ENCODE measurements around the gene OR52H1. TPM values are rescaled to one million over a fixed set of nuclear protein-coding genes. Genes with fewer than 3 reads are reported as not detected.

The OR52H1 gene
- total RNA-seq, 1 donor from 2014 or later: not detected

DNA sequence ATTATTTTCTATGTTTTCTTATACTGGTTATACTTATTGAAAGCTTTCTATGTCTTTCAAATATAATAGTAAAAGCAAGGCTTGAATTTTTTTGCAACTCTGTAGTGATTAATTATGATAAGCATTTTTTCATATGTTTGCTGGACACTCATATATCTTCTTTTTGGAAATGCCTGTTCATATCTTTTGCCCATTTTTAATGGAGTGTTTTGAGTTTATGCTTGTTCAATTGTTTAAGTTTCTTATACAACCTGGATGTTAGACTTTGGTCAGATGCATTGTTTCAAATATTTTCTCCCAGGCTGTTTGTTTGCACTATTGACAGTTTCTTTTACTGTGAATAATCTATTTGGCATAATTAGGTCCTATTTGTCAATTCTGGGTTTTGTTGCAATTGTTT lies 11.9 kb downstream of the OR52H1 start:
- H4K20me1 ChIP-seq (ENCODE audit: insufficient read depth, low read length): no peaks in the 10 kb centered on the region
- Mint-ChIP-seq H3K27me3 (ENCODE audit: low read depth, unreplicated experiment) (no peaks in the 10 kb centered on the region), H3K27ac (ENCODE audit: unreplicated experiment) (no peak overlapping the region), H3K4me3 (ENCODE audit: unreplicated experiment) (no peak overlapping the region), H3K9me3 (ENCODE audit: unreplicated experiment) (no peaks in the 10 kb centered on the region), H3K4me1 (ENCODE audit: low read depth, unreplicated experiment) (no peaks in the 10 kb centered on the region), H3K36me3 (ENCODE audit: low read depth, unreplicated experiment) (peaks cover 2% of the 10 kb centered on the region)
- H3K36me3 ChIP-seq (ENCODE audit: insufficient read depth, low read length): no peaks in the 10 kb centered on the region
- H3K27ac ChIP-seq (ENCODE audit: low read depth, low read length): no peak overlapping the region
- H3K9me3 ChIP-seq (ENCODE audit: insufficient read depth, low read depth, low read length): no peaks in the 10 kb centered on the region
- no peak for DNase-seq (ENCODE audit: low read depth)
- no peaks in the 10 kb centered on the region for H3K79me2 ChIP-seq (ENCODE audit: insufficient read depth, low read length)
- H3K4me3 ChIP-seq (ENCODE audit: insufficient read depth, low read depth, low read length): no peak overlapping the region
- H3K4me1 ChIP-seq (ENCODE audit: insufficient read depth, low read length): no peaks in the 10 kb centered on the region
- no peak for TF ChIP-seq EZH2 (IDR thresholded peaks at IDR 0.05; ENCODE audit: insufficient read depth, low read length)
- TF ChIP-seq, protein P1, sequence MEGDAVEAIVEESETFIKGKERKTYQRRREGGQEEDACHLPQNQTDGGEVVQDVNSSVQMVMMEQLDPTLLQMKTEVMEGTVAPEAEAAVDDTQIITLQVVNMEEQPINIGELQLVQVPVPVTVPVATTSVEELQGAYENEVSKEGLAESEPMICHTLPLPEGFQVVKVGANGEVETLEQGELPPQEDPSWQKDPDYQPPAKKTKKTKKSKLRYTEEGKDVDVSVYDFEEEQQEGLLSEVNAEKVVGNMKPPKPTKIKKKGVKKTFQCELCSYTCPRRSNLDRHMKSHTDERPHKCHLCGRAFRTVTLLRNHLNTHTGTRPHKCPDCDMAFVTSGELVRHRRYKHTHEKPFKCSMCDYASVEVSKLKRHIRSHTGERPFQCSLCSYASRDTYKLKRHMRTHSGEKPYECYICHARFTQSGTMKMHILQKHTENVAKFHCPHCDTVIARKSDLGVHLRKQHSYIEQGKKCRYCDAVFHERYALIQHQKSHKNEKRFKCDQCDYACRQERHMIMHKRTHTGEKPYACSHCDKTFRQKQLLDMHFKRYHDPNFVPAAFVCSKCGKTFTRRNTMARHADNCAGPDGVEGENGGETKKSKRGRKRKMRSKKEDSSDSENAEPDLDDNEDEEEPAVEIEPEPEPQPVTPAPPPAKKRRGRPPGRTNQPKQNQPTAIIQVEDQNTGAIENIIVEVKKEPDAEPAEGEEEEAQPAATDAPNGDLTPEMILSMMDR (IDR thresholded peaks at IDR 0.05; ENCODE audit: insufficient read depth, low read depth, low read length): no peak
- H2AFZ ChIP-seq (ENCODE audit: low read depth, low read length): no peak overlapping the region
- H3K4me2 ChIP-seq (ENCODE audit: low read length): no peak overlapping the region
- no peak overlapping the region for H3K9ac ChIP-seq (ENCODE audit: low read length)
- FAIRE-seq: no peak
- H3K27me3 ChIP-seq (ENCODE audit: insufficient read depth, low read length): no peaks in the 10 kb centered on the region

DNA sequence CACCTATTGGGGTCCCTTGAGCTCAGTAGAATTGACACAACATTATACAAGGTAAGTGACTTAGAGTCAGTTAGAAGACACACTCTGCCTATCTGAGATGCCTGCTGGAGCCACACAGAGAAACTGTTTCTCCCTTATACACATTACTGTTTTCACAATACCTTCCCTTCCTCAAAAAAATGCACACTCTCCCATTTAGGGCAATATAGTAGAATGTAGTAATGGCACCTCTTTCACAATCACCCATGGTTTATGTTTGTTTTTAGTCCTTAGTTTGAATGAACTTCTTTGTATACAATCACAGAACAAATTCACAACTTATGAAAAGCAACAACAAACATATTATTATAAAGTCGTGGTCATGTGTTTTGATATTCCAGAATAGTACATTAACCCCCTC lies 14.3 kb downstream of the OR52H1 start:
- Histone ChIP-seq H3K4me3 (ENCODE audit: insufficient read depth, low read depth, low read length) (no peak overlapping the region), H2AFZ (ENCODE audit: low read depth, low read length) (no peak overlapping the region), H3K9ac (ENCODE audit: low read length) (no peak overlapping the region), H3K27ac (ENCODE audit: low read depth, low read length) (no peak overlapping the region), H3K4me1 (ENCODE audit: insufficient read depth, low read length) (no peaks in the 10 kb centered on the region), H3K9me3 (ENCODE audit: insufficient read depth, low read depth, low read length) (no peaks in the 10 kb centered on the region), H3K4me2 (ENCODE audit: low read length) (no peak overlapping the region), H3K27me3 (ENCODE audit: insufficient read depth, low read length) (no peaks in the 10 kb centered on the region), H3K79me2 (ENCODE audit: insufficient read depth, low read length) (no peaks in the 10 kb centered on the region), H4K20me1 (ENCODE audit: insufficient read depth, low read length) (no peaks in the 10 kb centered on the region), H3K36me3 (ENCODE audit: insufficient read depth, low read length) (no peaks in the 10 kb centered on the region)
- H3K4me3 Mint-ChIP-seq (ENCODE audit: unreplicated experiment): no peak overlapping the region
- H3K27ac Mint-ChIP-seq (ENCODE audit: unreplicated experiment): no peak overlapping the region
- no peaks in the 10 kb centered on the region for H3K4me1 Mint-ChIP-seq (ENCODE audit: low read depth, unreplicated experiment)
- DNase-seq (ENCODE audit: low read depth) (no peak), FAIRE-seq (no peak)
- no peak for TF ChIP-seq EZH2 (IDR thresholded peaks at IDR 0.05; ENCODE audit: insufficient read depth, low read length)
- TF ChIP-seq, protein P1 (IDR thresholded peaks at IDR 0.05; ENCODE audit: insufficient read depth, low read depth, low read length): no peak
- peaks cover 4% of the 10 kb centered on the region for H3K27me3 Mint-ChIP-seq (ENCODE audit: low read depth, unreplicated experiment)
- no peaks in the 10 kb centered on the region for H3K9me3 Mint-ChIP-seq (ENCODE audit: unreplicated experiment)
- peaks cover 2% of the 10 kb centered on the region for H3K36me3 Mint-ChIP-seq (ENCODE audit: low read depth, unreplicated experiment)

DNA sequence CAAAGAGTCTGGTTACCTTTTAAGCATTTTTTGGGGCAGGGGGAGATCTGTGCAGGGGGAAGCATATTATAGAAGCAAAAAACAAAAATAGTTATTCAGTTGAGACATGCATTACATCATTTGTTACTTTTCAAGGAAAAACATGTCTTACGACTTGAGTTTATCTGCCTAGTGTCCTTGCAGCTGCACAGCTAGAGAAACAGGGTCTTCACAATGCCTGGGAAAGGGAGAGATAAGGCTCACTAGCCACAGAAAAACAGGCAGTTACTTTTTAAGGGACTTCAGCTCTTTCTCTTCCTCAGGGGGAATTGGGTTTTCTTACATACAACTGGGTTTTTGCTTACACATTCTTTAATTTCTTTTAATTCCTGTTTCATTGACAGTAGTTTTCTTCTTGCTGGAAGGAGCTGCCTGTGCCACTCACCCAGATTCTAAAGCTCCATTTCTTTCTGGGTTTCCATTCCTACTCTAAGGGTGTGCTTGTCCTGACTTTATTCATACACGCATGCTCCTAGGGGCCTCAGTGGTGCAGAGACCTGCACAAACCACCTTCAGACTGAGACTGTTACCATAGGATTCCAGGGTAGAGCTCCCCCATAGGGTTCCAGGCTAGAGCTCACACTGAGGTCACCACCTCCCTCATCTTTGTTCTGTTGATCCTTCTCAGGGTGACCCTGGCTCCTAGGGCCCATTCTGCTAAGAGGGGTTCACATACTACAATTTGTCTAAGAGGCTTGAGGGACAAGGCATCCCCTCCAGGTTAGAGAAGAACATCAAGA lies 17.1 kb downstream of the OR52H1 start:
- H3K4me3 Mint-ChIP-seq (ENCODE audit: unreplicated experiment): no peak overlapping the region
- FAIRE-seq: no peak
- Histone ChIP-seq H3K4me2 (ENCODE audit: low read length) (no peak overlapping the region), H3K36me3 (ENCODE audit: insufficient read depth, low read length) (no peaks in the 10 kb centered on the region), H3K27me3 (ENCODE audit: insufficient read depth, low read length) (peaks cover 3% of the 10 kb centered on the region), H3K9ac (ENCODE audit: low read length) (no peak overlapping the region), H4K20me1 (ENCODE audit: insufficient read depth, low read length) (no peaks in the 10 kb centered on the region), H2AFZ (ENCODE audit: low read depth, low read length) (no peak overlapping the region), H3K79me2 (ENCODE audit: insufficient read depth, low read length) (no peaks in the 10 kb centered on the region), H3K27ac (ENCODE audit: low read depth, low read length) (no peak overlapping the region), H3K4me3 (ENCODE audit: insufficient read depth, low read depth, low read length) (no peak overlapping the region), H3K9me3 (ENCODE audit: insufficient read depth, low read depth, low read length) (no peaks in the 10 kb centered on the region), H3K4me1 (ENCODE audit: insufficient read depth, low read length) (no peaks in the 10 kb centered on the region)
- H3K27ac Mint-ChIP-seq (ENCODE audit: unreplicated experiment): no peak overlapping the region
- no peak for DNase-seq (ENCODE audit: low read depth)
- H3K27me3 Mint-ChIP-seq (ENCODE audit: low read depth, unreplicated experiment): peaks cover 16% of the 10 kb centered on the region
- TF ChIP-seq, protein P1 (IDR thresholded peaks at IDR 0.05; ENCODE audit: insufficient read depth, low read depth, low read length): no peak
- no peak for TF ChIP-seq EZH2 (IDR thresholded peaks at IDR 0.05; ENCODE audit: insufficient read depth, low read length)
- no peaks in the 10 kb centered on the region for H3K36me3 Mint-ChIP-seq (ENCODE audit: low read depth, unreplicated experiment)
- no peaks in the 10 kb centered on the region for H3K4me1 Mint-ChIP-seq (ENCODE audit: low read depth, unreplicated experiment)
- H3K9me3 Mint-ChIP-seq (ENCODE audit: unreplicated experiment): no peaks in the 10 kb centered on the region
